Liver (tissue), 9 donors: Measurements from ENCODE around the gene AGL. TPM values are rescaled to one million over a fixed set of nuclear protein-coding genes. Genes with fewer than 3 reads are reported as not detected.

Source experiments
- DNase-seq: peaks from one replicate; pipeline ENCODE4 v3.0.0-alpha.2; 2017; ENCODE audit warnings: low spot score
- H3K27ac ChIP-seq, 2 donors: one replicate each; pipeline ENCODE4 v1.7.0; 2013; ENCODE audit warnings: inconsistent platforms in 2 of 2, low read length in 2 of 2, control low read depth in 1 of 2, low read depth in 1 of 2, mild to moderate bottlenecking in 1 of 2
- H3K27me3 ChIP-seq, 4 donors: one replicate each; pipeline versions ENCODE4 v1.6.1 to v1.7.0; 2013; ENCODE audit warnings: low read length in 3 of 4, inconsistent platforms in 1 of 4, mild to moderate bottlenecking in 1 of 4, moderate library complexity in 1 of 4; ENCODE audit not compliant: control insufficient read depth in 4 of 4, insufficient read depth in 4 of 4
- H3K36me3 ChIP-seq, 4 donors: one replicate each; pipeline versions ENCODE4 v1.6.1 to v1.7.0; 2013; ENCODE audit warnings: low read length in 3 of 4, mild to moderate bottlenecking in 3 of 4, low read depth in 1 of 4, moderate library complexity in 1 of 4; ENCODE audit not compliant: control insufficient read depth in 4 of 4, insufficient read depth in 3 of 4
- H3K4me1 ChIP-seq, 4 donors: one replicate each; pipeline versions ENCODE4 v1.6.1 to v1.7.0; 2013; ENCODE audit warnings: low read length in 3 of 4, mild to moderate bottlenecking in 3 of 4, moderate library complexity in 1 of 4; ENCODE audit not compliant: control insufficient read depth in 4 of 4, insufficient read depth in 4 of 4
- H3K4me3 ChIP-seq, 3 donors: one replicate each; pipeline versions ENCODE4 v1.6.1 to v1.7.0; 2013; ENCODE audit warnings: low read length in 3 of 3, control low read depth in 1 of 3, low read depth in 1 of 3, mild to moderate bottlenecking in 1 of 3
- H3K9ac ChIP-seq, 2 donors: one replicate each; pipeline ENCODE4 v1.7.0; 2013; ENCODE audit warnings: low read length in 2 of 2, mild to moderate bottlenecking in 2 of 2, moderate library complexity in 2 of 2, control low read depth in 1 of 2, low read depth in 1 of 2
- H3K9me3 ChIP-seq, 4 donors: one replicate each; pipeline versions ENCODE4 v1.6.1 to v1.7.0; 2013; ENCODE audit warnings: low read length in 3 of 4; ENCODE audit not compliant: control insufficient read depth in 4 of 4
- ATF3 ChIP-seq: IDR thresholded peaks from 2 replicates; pipeline ENCODE4 v1.6.1; 2016; ENCODE audit warnings: antibody characterized with exemption
- CTCF ChIP-seq: fragments of 150-350 bp; IDR thresholded peaks from 2 replicates; pipeline ENCODE4 v1.5.1; 2017; ENCODE audit warnings: improper control_type of control experiment, low read depth, low read length; ENCODE audit not compliant: missing input control
- EGR1 ChIP-seq, 2 donors: IDR thresholded peaks; 2 replicates each; pipeline ENCODE4 v1.6.1; 2016 to 2018; ENCODE audit warnings: antibody characterized with exemption in 2 of 2, low read depth in 2 of 2
- FOXA1 ChIP-seq: IDR thresholded peaks from 2 replicates; pipeline ENCODE4 v1.6.1; 2016; ENCODE audit warnings: antibody characterized with exemption
- FOXA2 ChIP-seq: IDR thresholded peaks from 2 replicates; pipeline ENCODE4 v1.6.1; 2016; ENCODE audit warnings: antibody characterized with exemption
- GABPA ChIP-seq, 2 donors: IDR thresholded peaks in 1 of 2; conservative IDR thresholded peaks in 1 of 2; 2 replicates each; pipeline ENCODE4 v1.6.1; 2016; ENCODE audit warnings: antibody characterized with exemption in 2 of 2, mild to moderate bottlenecking in 1 of 2, moderate library complexity in 1 of 2
- HNF4A ChIP-seq, 2 donors: conservative IDR thresholded peaks; 2 replicates each; pipeline ENCODE4 v1.6.1; 2016; ENCODE audit warnings: antibody characterized with exemption in 2 of 2, mild to moderate bottlenecking in 2 of 2
- HNF4G ChIP-seq: IDR thresholded peaks from 2 replicates; pipeline ENCODE4 v1.6.1; 2016; ENCODE audit warnings: antibody characterized with exemption
- MAX ChIP-seq: IDR thresholded peaks from 2 replicates; pipeline ENCODE4 v1.6.1; 2016; ENCODE audit warnings: antibody characterized with exemption
- NR2F2 ChIP-seq: IDR thresholded peaks from 2 replicates; pipeline ENCODE4 v1.6.1; 2016; ENCODE audit warnings: antibody characterized with exemption
- RAD21 ChIP-seq, 2 donors: IDR thresholded peaks; 2 replicates each; pipeline ENCODE4 v1.6.1; 2016; ENCODE audit warnings: antibody characterized with exemption in 2 of 2, mild to moderate bottlenecking in 2 of 2
- REST ChIP-seq: IDR thresholded peaks from 2 replicates; pipeline ENCODE4 v1.6.1; 2016; ENCODE audit warnings: antibody characterized with exemption, mild to moderate bottlenecking
- SP1 ChIP-seq: IDR thresholded peaks from 2 replicates; pipeline ENCODE4 v1.6.1; 2018; ENCODE audit warnings: antibody characterized with exemption, mild to moderate bottlenecking
- TAF1 ChIP-seq: conservative IDR thresholded peaks from 2 replicates; pipeline ENCODE4 v1.6.1; 2016; ENCODE audit warnings: antibody characterized with exemption, mild to moderate bottlenecking
- YY1 ChIP-seq: IDR thresholded peaks from 2 replicates; pipeline ENCODE4 v1.6.1; 2016; ENCODE audit warnings: antibody characterized with exemption, mild to moderate bottlenecking
- ZBTB33 ChIP-seq: IDR thresholded peaks from 2 replicates; pipeline ENCODE4 v1.6.1; 2016; ENCODE audit warnings: antibody characterized with exemption
- WGBS: extraction: QIAGEN DNeasy Blood & Tissue Kit; methylation state at CpG from one replicate; pipeline ENCODE4 v1.1.7; 2013; 5-methylcytosine and 5-hydroxymethylcytosine counted together
- polyA plus RNA-seq, 2 donors: library from polyadenylated mRNA; stranded (reverse) in 1 of 2; unstranded in 1 of 2; fragments of 200-250 nt in 1 of 2; fragments of >200 nt in 1 of 2; fragmentation: Nextera tagmentation in 1 of 2; extraction: Ambion mirVana in 1 of 2; gene quantifications; one replicate each; pipeline versions ENCODE4 v1.2.1 to v1.2.3, GENCODE V29; 2013 to 2015
- total RNA-seq, 2 donors: library from RNA; depleted of rRNA; stranded (reverse); fragments of >200 nt; gene quantifications; one replicate each; pipeline ENCODE4 v1.2.3, GENCODE V29; 2014
- donor health status: healthy.
- donor health status: healthy.
- donor health status: healthy.
- donor health status: healthy.
- donor health status: healthy.

Gene AGL
- total and polyA plus RNA-seq, 4 donors, result 10.1 to 78.5 (median 19.9) TPM

- Histone ChIP-seq H3K36me3 (no peaks in the 10 kb centered on the region), H3K9ac (no peak overlapping the region), H3K9me3 (no peaks in the 10 kb centered on the region), H3K27me3 (no peaks in the 10 kb centered on the region), H3K4me1 (no peaks in the 10 kb centered on the region), H3K4me3 (no peak overlapping the region), H3K27ac (no peak overlapping the region)
- no peak for DNase-seq
- 87% methylated on average over 3 of the region's 3 CpGs for WGBS
- TF ChIP-seq ATF3, result no peak
- TF ChIP-seq CTCF, result no peak
- TF ChIP-seq GABPA (IDR thresholded peaks at IDR 0.05 in 1 of 2, conservative IDR thresholded peaks at IDR 0.05 in 1 of 2), result no peak
- TF ChIP-seq REST, result no peak
- TF ChIP-seq SP1, result no peak
- no peak for TF ChIP-seq YY1
- TF ChIP-seq EGR1 (IDR thresholded peaks at IDR 0.05; ENCODE audit: low read depth in 2 of 2), result no peak
- TF ChIP-seq TAF1, result no peak
- TF ChIP-seq FOXA2, result no peak
- no peak for TF ChIP-seq HNF4A (conservative IDR thresholded peaks at IDR 0.05)
- no peak for TF ChIP-seq FOXA1
- no peak for TF ChIP-seq NR2F2
- TF ChIP-seq HNF4G, result no peak
- TF ChIP-seq RAD21 (IDR thresholded peaks at IDR 0.05), result no peak
- no peak for TF ChIP-seq ZBTB33
- TF ChIP-seq MAX, result no peak
Measured at GRCh38 chr1:99801584-99801983, 48.6 kb upstream of the AGL start.

- Histone ChIP-seq H3K9me3 (no peaks in the 10 kb centered on the region), H3K27me3 (no peaks in the 10 kb centered on the region), H3K27ac (no peak overlapping the region), H3K4me1 (peaks cover 0 to 4% (median 0%) of the 10 kb centered on the region in 4 donors), H3K9ac (no peak overlapping the region), H3K36me3 (no peaks in the 10 kb centered on the region), H3K4me3 (no peak overlapping the region)
- no peak for DNase-seq
- no peak for TF ChIP-seq HNF4A (conservative IDR thresholded peaks at IDR 0.05)
- WGBS, result 82% methylated on average over 2 of the region's 2 CpGs
Measured at GRCh38 chr1:99806882-99807281, 43.3 kb upstream of the AGL start.
